ENCODE data around the gene CHD1. TPM values are rescaled to one million over a fixed set of nuclear protein-coding genes. Genes with fewer than 3 reads are reported as not detected.

CHD1 gene
- total RNA-seq, 4 donors from 2014 or later = 27.4 to 149 (median 63.6) TPM

GRCh38 chr5:98907951-98908350 lies 20.9 kb downstream of the CHD1 start:
- Histone ChIP-seq H3K9me3 (no peaks in the 10 kb centered on the region), H3K4me1 (no peaks in the 10 kb centered on the region), H3K4me3 (no peak overlapping the region), H3K27ac (no peak overlapping the region), H3K36me3 (no peaks in the 10 kb centered on the region), H3K27me3 (no peaks in the 10 kb centered on the region)
- DNase-seq = no peak
- intact Hi-C loops (cut with DNase I; ENCODE audit: low total_unique reads) = no loop called here
- TF ChIP-seq POLR2A (IDR thresholded peaks at IDR 0.05) (no peak), CTCF (IDR thresholded peaks at IDR 0.05) (no peak)

GRCh38 chr5:98906756-98907355 lies 22.0 kb downstream of the CHD1 start:
- intact Hi-C loops (cut with DNase I; ENCODE audit: low total_unique reads) = no loop called here
- no peak for TF ChIP-seq CTCF (IDR thresholded peaks at IDR 0.05)
- no peak for TF ChIP-seq POLR2A (IDR thresholded peaks at IDR 0.05)
- no peaks in the 10 kb centered on the region for H3K36me3 ChIP-seq
- H3K4me1 ChIP-seq = no peaks in the 10 kb centered on the region
- H3K4me3 ChIP-seq = no peak overlapping the region
- no peaks in the 10 kb centered on the region for H3K9me3 ChIP-seq
- no peak for DNase-seq
- H3K27ac ChIP-seq = no peak overlapping the region
- no peaks in the 10 kb centered on the region for H3K27me3 ChIP-seq

- DNase-seq = no peak
- no peak overlapping the region for H3K27ac ChIP-seq
- intact Hi-C loops (cut with DNase I; ENCODE audit: low total_unique reads) = no loop called here
Observed at GRCh38 chr5:98905857-98906688, 22.7 kb downstream of the CHD1 start.

GRCh38 chr5:98904780-98905179 lies 24.0 kb downstream of the CHD1 start:
- H3K36me3 ChIP-seq = no peaks in the 10 kb centered on the region
- H3K27me3 ChIP-seq = no peaks in the 10 kb centered on the region
- intact Hi-C loops (cut with DNase I; ENCODE audit: low total_unique reads) = loop anchor here (5.0 kb wide), 1 partner anchor 128 kb away; no protein-coding TSS in a partner anchor
- no peak for DNase-seq
- H3K27ac ChIP-seq = no peak overlapping the region
- H3K4me1 ChIP-seq = no peaks in the 10 kb centered on the region
- no peaks in the 10 kb centered on the region for H3K9me3 ChIP-seq
- no peak overlapping the region for H3K4me3 ChIP-seq
- TF ChIP-seq CTCF (IDR thresholded peaks at IDR 0.05) = no peak
- no peak for TF ChIP-seq POLR2A (IDR thresholded peaks at IDR 0.05)

More at GRCh38 chr5:98905857-98906688, 22.7 kb downstream of the CHD1 start:
- TF ChIP-seq CTCF (IDR thresholded peaks at IDR 0.05) (peak; percentile 65 to 82 (median 74)), POLR2A (IDR thresholded peaks at IDR 0.05) (no peak)
- Histone ChIP-seq H3K27me3 (no peaks in the 10 kb centered on the region), H3K4me1 (no peaks in the 10 kb centered on the region), H3K36me3 (no peaks in the 10 kb centered on the region), H3K4me3 (no peak overlapping the region), H3K9me3 (no peaks in the 10 kb centered on the region)

DNA sequence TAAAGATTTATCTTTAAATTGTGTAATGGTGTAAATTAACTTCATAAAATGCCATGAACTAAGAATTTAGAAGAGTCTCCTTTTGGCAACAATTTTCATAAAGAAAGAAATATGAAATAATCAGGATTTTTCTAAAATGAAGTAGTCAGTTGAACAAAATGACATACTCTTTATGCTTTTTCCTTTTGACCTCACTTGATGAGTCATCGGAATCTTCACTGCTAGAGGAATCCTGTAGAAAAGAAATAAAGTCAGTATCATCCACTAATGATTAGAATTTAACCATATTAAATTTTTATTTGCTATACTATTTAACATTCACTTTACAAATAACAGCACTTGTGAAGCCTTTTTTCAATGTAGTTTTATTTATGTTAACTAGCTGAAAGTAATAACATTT lies 26.1 kb downstream of the CHD1 start:
- intact Hi-C loops (cut with DNase I; ENCODE audit: low total_unique reads) = loop anchor here (5.0 kb wide), 1 partner anchor 130 kb away; no protein-coding TSS in a partner anchor
- no peak for DNase-seq
- Histone ChIP-seq H3K27ac (no peak overlapping the region), H3K4me1 (no peaks in the 10 kb centered on the region), H3K4me3 (no peak overlapping the region), H3K36me3 (no peaks in the 10 kb centered on the region), H3K9me3 (no peaks in the 10 kb centered on the region), H3K27me3 (no peaks in the 10 kb centered on the region)
- TF ChIP-seq POLR2A (IDR thresholded peaks at IDR 0.05) (no peak), CTCF (IDR thresholded peaks at IDR 0.05) (no peak)

Data from uterus (tissue), 4 donors.